Tibial nerve (tissue), 4 donors: Measurements from ENCODE around the gene C11orf58. TPM values are rescaled to one million over a fixed set of nuclear protein-coding genes. Genes with fewer than 3 reads are reported as not detected.

Experiments
- DNase-seq, 2 donors: peaks; one replicate each; pipeline ENCODE4 v3.0.0-alpha.2; 2019; ENCODE audit warnings: low spot score in 2 of 2
- H3K27ac ChIP-seq, 4 donors: fragments of 200-600 bp; sonication (generic) in 3 of 4; one replicate each; pipeline ENCODE4 v1.5.1; 2017 to 2019; ENCODE audit warnings: mild to moderate bottlenecking in 1 of 4
- H3K27me3 ChIP-seq, 2 donors: fragments of 200-600 bp; sonication (generic) in 1 of 2; one replicate each; pipeline versions ENCODE4 v1.5.1 to v1.6.0; 2017 to 2019
- H3K36me3 ChIP-seq, 3 donors: fragments of 200-600 bp; sonication (generic); one replicate each; pipeline ENCODE4 v1.5.1; 2018 to 2019
- H3K4me1 ChIP-seq, 4 donors: fragments of 200-600 bp; sonication (generic) in 3 of 4; one replicate each; pipeline ENCODE4 v1.5.1; 2017 to 2019
- H3K4me3 ChIP-seq, 4 donors: fragments of 200-600 bp; sonication (generic) in 3 of 4; one replicate each; pipeline ENCODE4 v1.5.1; 2017 to 2019; ENCODE audit warnings: mild to moderate bottlenecking in 1 of 4, moderate library complexity in 1 of 4
- H3K9me3 ChIP-seq, 4 donors: fragments of 200-600 bp; sonication (generic) in 3 of 4; one replicate each; pipeline ENCODE4 v1.5.1; 2017 to 2019
- CTCF ChIP-seq, 5 experiments: fragments of 200-600 bp in 3 of 5; fragments of 450-650 bp in 2 of 5; sonication (generic) in 3 of 5; IDR thresholded peaks; one replicate each; pipeline ENCODE4 v1.5.1; 2016 to 2019; ENCODE audit warnings: antibody characterized with exemption in 5 of 5, mild to moderate bottlenecking in 3 of 5, moderate library complexity in 2 of 5
- EP300 ChIP-seq, 2 donors: sonication (generic); formaldehyde crosslinking; IDR thresholded peaks; one replicate each; pipeline ENCODE4 v1.6.1; 2017; ENCODE audit warnings: antibody characterized with exemption in 2 of 2, mild to moderate bottlenecking in 1 of 2
- POLR2A ChIP-seq, 2 donors: fragments of 450-650 bp; IDR thresholded peaks; one replicate each; pipeline ENCODE4 v1.6.1; 2017; ENCODE audit warnings: antibody characterized with exemption in 2 of 2, mild to moderate bottlenecking in 2 of 2, moderate library complexity in 2 of 2
- WGBS, 2 donors: methylation state at CpG; one replicate each; pipeline ENCODE4 v1.1.5; 2018; 5-methylcytosine and 5-hydroxymethylcytosine counted together
- total RNA-seq, 4 donors: library from RNA; depleted of rRNA; stranded (reverse); fragments of >200 nt; gene quantifications; one replicate each; pipeline ENCODE4 v1.1.0, GENCODE V29; 2016

The C11orf58 gene
- total RNA-seq, 4 donors from 2014 or later, result 136 to 170 (median 144) TPM

GRCh38 chr11:16795146-16795545 lies 56.7 kb downstream of the C11orf58 start:
- TF ChIP-seq POLR2A (IDR thresholded peaks at IDR 0.05) (no peak), EP300 (IDR thresholded peaks at IDR 0.05) (peak in 1 of 2 donors; percentile 15)
- Histone ChIP-seq H3K27me3 (no peaks in the 10 kb centered on the region), H3K27ac (peak overlapping the region; percentile 30 to 83 (median 64)), H3K4me1 (peaks cover 0 to 37% (median 6%) of the 10 kb centered on the region in 4 donors), H3K36me3 (peaks cover 0 to 30% (median 0%) of the 10 kb centered on the region in 3 donors), H3K9me3 (no peaks in the 10 kb centered on the region), H3K4me3 (no peak overlapping the region)
- DNase-seq, result no peak
- WGBS, 2 donors, result 79 to 81% methylated on average over 8 of the region's 8 CpGs

DNA sequence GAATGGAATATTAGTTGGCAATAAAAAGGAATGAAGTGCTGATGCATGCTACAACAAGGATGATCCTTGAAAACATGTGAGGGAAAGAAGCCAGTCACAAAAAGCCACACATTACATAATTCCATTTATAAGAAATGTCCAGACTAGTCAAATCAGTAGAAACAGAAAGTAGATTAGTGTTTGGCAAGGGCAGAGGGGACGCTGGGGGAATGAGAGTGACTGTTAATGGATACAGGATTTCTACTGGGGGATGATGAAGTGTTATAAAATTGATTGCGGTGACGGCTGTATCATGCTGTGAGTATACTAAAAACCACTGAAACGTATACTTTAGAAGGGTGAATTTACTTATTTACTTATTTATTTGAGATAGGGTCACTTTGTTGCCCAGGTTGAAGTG lies 57.9 kb downstream of the C11orf58 start:
- Histone ChIP-seq H3K27ac (peak overlapping the region in 1 of 4 donors; percentile 83), H3K27me3 (no peaks in the 10 kb centered on the region), H3K9me3 (no peaks in the 10 kb centered on the region), H3K4me1 (peaks cover 0 to 27% (median 3%) of the 10 kb centered on the region in 4 donors), H3K4me3 (no peak overlapping the region), H3K36me3 (peaks cover 0 to 28% (median 0%) of the 10 kb centered on the region in 3 donors)
- WGBS, 2 donors, result 83 to 89% methylated on average over 4 of the region's 4 CpGs
- TF ChIP-seq POLR2A (IDR thresholded peaks at IDR 0.05) (no peak), CTCF (IDR thresholded peaks at IDR 0.05) (no peak)
- no peak for DNase-seq

GRCh38 chr11:16797776-16798175 lies 59.3 kb downstream of the C11orf58 start:
- Histone ChIP-seq H3K4me3 (no peak overlapping the region), H3K36me3 (peaks cover 0 to 42% (median 0%) of the 10 kb centered on the region in 3 donors), H3K9me3 (no peaks in the 10 kb centered on the region), H3K27ac (peak overlapping the region in 3 of 4 donors; percentile 51 to 78 (median 69)), H3K4me1 (peaks cover 0 to 12% (median 0%) of the 10 kb centered on the region in 4 donors), H3K27me3 (no peaks in the 10 kb centered on the region)
- WGBS, 2 donors, result 51% methylated on average over 3 of the region's 3 CpGs
- DNase-seq, result no peak
- TF ChIP-seq POLR2A (IDR thresholded peaks at IDR 0.05), result no peak
- TF ChIP-seq CTCF (IDR thresholded peaks at IDR 0.05), result no peak
- no peak for TF ChIP-seq EP300 (IDR thresholded peaks at IDR 0.05)

DNA sequence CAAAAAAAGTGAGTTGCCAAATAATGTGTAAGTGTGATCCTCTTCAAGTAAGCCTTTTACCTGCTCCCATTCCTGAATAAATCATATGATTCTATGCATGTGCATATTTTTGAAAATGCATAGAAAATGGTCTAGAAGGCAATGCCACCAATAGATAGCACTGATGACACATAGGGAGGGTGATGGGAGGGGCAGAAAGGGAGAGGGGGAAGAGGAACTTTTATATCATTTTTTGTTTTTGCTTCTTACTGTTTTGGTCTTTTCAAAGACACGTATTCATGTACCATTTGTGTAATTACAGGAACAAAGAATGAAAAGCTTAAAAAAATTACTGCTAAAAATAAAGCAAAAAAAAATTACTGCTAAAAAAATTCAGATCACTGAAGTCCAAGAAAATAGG lies 60.8 kb downstream of the C11orf58 start:
- Histone ChIP-seq H3K27ac (peak overlapping the region in 2 of 4 donors; percentile 69 to 78), H3K4me3 (no peak overlapping the region), H3K36me3 (peaks cover 0 to 32% (median 0%) of the 10 kb centered on the region in 3 donors), H3K9me3 (no peaks in the 10 kb centered on the region), H3K4me1 (peaks cover 0 to 9% (median 5%) of the 10 kb centered on the region in 4 donors), H3K27me3 (no peaks in the 10 kb centered on the region)
- no peak for TF ChIP-seq CTCF (IDR thresholded peaks at IDR 0.05)
- TF ChIP-seq EP300 (IDR thresholded peaks at IDR 0.05), result no peak
- TF ChIP-seq POLR2A (IDR thresholded peaks at IDR 0.05), result no peak
- DNase-seq, result no peak
- 50 to 54% methylated on average over 1 of the region's 1 CpG for WGBS, 2 donors

DNA sequence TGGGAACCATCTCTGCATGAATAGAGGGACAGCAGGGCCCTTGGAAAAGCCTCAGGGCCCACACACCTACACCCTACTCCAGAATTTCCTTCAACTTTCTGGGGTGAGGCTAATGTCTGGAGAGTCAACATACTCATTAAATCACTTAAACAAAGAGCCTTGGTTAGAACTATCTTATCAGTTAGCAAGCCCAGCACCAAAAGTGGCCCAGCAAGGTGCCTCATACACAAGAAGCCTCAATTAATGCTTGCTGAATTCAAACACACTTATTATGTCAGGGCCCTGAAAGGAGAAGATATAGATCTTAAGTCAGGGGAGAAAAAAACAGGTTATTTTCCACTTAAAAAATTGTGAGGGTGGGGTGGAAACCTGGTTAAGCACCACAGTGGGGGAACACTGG lies 61.4 kb downstream of the C11orf58 start:
- no peak for DNase-seq
- no peaks in the 10 kb centered on the region for H3K9me3 ChIP-seq
- H3K27me3 ChIP-seq, result no peaks in the 10 kb centered on the region
- no peak for TF ChIP-seq POLR2A (IDR thresholded peaks at IDR 0.05)
- TF ChIP-seq EP300 (IDR thresholded peaks at IDR 0.05), result no peak
- TF ChIP-seq CTCF (IDR thresholded peaks at IDR 0.05), result no peak
- no peak overlapping the region for H3K4me3 ChIP-seq
- peaks cover 0 to 28% (median 0%) of the 10 kb centered on the region in 3 donors for H3K36me3 ChIP-seq
- H3K4me1 ChIP-seq, result peaks cover 0 to 13% (median 11%) of the 10 kb centered on the region in 4 donors
- H3K27ac ChIP-seq, result peak overlapping the region in 2 of 4 donors; percentile 69 to 78

GRCh38 chr11:16800382-16800781 lies 61.9 kb downstream of the C11orf58 start:
- DNase-seq, result no peak
- H3K27ac ChIP-seq, result peak overlapping the region in 2 of 4 donors; percentile 69 to 78
- peaks cover 0 to 28% (median 0%) of the 10 kb centered on the region in 3 donors for H3K36me3 ChIP-seq

More at GRCh38 chr11:16800382-16800781, 61.9 kb downstream of the C11orf58 start:
- Histone ChIP-seq H3K27me3 (no peaks in the 10 kb centered on the region), H3K4me3 (no peak overlapping the region), H3K9me3 (no peaks in the 10 kb centered on the region), H3K4me1 (peaks cover 0 to 16% (median 13%) of the 10 kb centered on the region in 4 donors)
- TF ChIP-seq EP300 (IDR thresholded peaks at IDR 0.05) (no peak), POLR2A (IDR thresholded peaks at IDR 0.05) (no peak), CTCF (IDR thresholded peaks at IDR 0.05) (no peak)
